Neural crest cell (in vitro differentiated cells): ENCODE results near the gene GEMIN7. TPM values are rescaled to one million over a fixed set of nuclear protein-coding genes. Genes with fewer than 3 reads are reported as not detected.

ENCODE experiments used
- DNase-seq: peaks from one replicate; pipeline ENCODE4 v3.0.0; 2021; ENCODE audit warnings: low read depth, mixed read lengths, low spot score
- H3K27ac Mint-ChIP-seq: one replicate; pipeline ENCODE4 v1.8.0; 2021; ENCODE audit warnings: mild to moderate bottlenecking, mixed read lengths; ENCODE audit not compliant: unreplicated experiment
- H3K27me3 Mint-ChIP-seq: 2 replicates; pipeline ENCODE4 v1.8.0; 2021; ENCODE audit warnings: low read depth, mild to moderate bottlenecking, mixed read lengths
- H3K36me3 Mint-ChIP-seq: 2 replicates; pipeline ENCODE4 v1.8.0; 2021; ENCODE audit warnings: low read depth, mild to moderate bottlenecking, mixed read lengths
- H3K4me1 Mint-ChIP-seq: 2 replicates; pipeline ENCODE4 v1.8.0; 2021; ENCODE audit warnings: mixed read lengths
- H3K4me3 Mint-ChIP-seq: one replicate; pipeline ENCODE4 v1.8.0; 2021; ENCODE audit warnings: mild to moderate bottlenecking, mixed read lengths
- H3K9me3 Mint-ChIP-seq: 2 replicates; pipeline ENCODE4 v1.8.0; 2021; ENCODE audit warnings: mixed read lengths
- CTCF ChIP-seq: fragments of 200-600 bp; sonication (generic); conservative IDR thresholded peaks from 2 replicates; pipeline ENCODE4 v1.5.0; 2021; ENCODE audit warnings: antibody characterized with exemption, mild to moderate bottlenecking
- total RNA-seq: library from RNA; stranded (reverse); gene quantifications from 2 replicates; pipeline ENCODE4 v1.2.1, GENCODE V29; 2021

GEMIN7 gene
- total RNA-seq, 1 donor from 2014 or later: 36.2 TPM

- peaks cover 11% of the 10 kb centered on the region for H3K36me3 Mint-ChIP-seq
- H3K27ac Mint-ChIP-seq: no peak overlapping the region
- TF ChIP-seq CTCF: no peak
- no peak for DNase-seq
- H3K4me1 Mint-ChIP-seq: no peaks in the 10 kb centered on the region
- no peaks in the 10 kb centered on the region for H3K9me3 Mint-ChIP-seq
- H3K4me3 Mint-ChIP-seq: no peak overlapping the region
- no peaks in the 10 kb centered on the region for H3K27me3 Mint-ChIP-seq
These were observed 22.2 kb upstream of the GEMIN7 start for GRCh38 chr19:45056831-45057230.

DNA sequence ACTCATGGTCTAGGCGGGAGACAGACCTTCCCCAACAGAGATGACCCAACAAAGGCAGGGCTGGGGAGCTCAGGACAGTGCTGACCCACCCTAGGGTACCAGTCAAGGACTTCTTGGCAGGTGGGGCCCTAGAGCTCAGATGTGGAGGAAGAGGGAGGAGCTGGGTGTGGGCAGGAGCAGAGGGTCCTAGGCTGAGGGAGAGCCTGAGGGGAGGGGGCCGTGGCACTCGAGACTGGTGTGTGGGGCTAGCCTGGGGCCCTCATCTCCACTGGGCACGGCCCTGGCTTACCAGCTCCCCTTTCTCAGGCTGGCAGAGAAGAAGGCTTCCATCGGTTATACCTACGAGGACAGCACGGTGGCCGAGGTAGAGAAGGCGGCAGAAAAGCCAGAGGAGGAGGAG, 21.6 kb upstream of the GEMIN7 start:
- TF ChIP-seq CTCF: no peak
- no peak for DNase-seq

GRCh38 chr19:45058622-45059159, 20.4 kb upstream of the GEMIN7 start:
- Mint-ChIP-seq H3K27ac (peak overlapping the region; percentile 83), H3K27me3 (no peaks in the 10 kb centered on the region), H3K4me1 (no peaks in the 10 kb centered on the region), H3K36me3 (peaks cover 15% of the 10 kb centered on the region), H3K4me3 (no peak overlapping the region), H3K9me3 (no peaks in the 10 kb centered on the region)
- DNase-seq: no peak
- no peak for TF ChIP-seq CTCF

More for the DNA sequence above, 21.6 kb upstream of the GEMIN7 start:
- no peaks in the 10 kb centered on the region for H3K27me3 Mint-ChIP-seq
- no peak overlapping the region for H3K27ac Mint-ChIP-seq
- peaks cover 11% of the 10 kb centered on the region for H3K36me3 Mint-ChIP-seq
- no peaks in the 10 kb centered on the region for H3K9me3 Mint-ChIP-seq
- no peaks in the 10 kb centered on the region for H3K4me1 Mint-ChIP-seq
- no peak overlapping the region for H3K4me3 Mint-ChIP-seq

DNA sequence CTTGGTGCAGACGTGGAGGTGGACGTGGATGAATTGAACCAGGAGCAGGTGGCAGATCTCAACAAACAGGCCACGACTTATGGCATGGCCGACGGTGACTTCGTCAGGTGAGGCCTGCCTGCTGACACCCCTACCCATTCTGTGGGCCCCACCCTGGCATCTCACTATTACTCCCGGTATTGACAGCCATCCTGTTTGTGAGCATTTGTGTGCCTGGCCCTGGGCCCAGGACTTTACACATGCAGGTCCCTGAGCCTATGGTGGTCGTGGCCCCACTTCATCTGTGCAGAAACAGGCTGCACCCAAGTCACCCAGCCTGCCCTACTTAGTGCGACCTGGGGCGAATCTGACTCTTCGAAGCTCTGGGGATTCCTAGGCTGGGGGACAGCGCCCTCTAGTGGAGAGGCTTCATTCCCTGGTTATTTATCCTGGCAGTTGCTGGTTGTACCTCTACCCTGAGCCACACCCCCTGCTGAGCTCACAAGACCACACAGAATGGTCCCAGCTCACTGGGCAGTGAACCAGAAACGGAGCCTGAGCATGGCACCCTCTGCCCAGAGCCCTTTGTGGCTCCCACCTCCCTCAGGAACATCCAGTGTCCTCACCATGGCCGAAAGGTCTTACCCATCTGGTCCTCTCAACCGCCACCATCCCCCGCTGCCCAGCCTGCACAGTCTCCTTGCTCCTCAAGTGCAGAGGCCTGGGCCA, 19.6 kb upstream of the GEMIN7 start:
- no peaks in the 10 kb centered on the region for H3K27me3 Mint-ChIP-seq
- TF ChIP-seq CTCF: peak; percentile 89
- H3K4me3 Mint-ChIP-seq: no peak overlapping the region
- no peak overlapping the region for H3K27ac Mint-ChIP-seq
- H3K4me1 Mint-ChIP-seq: no peaks in the 10 kb centered on the region
- no peaks in the 10 kb centered on the region for H3K9me3 Mint-ChIP-seq
- peak; percentile 82 for DNase-seq
- peaks cover 15% of the 10 kb centered on the region for H3K36me3 Mint-ChIP-seq

- H3K27me3 Mint-ChIP-seq: no peaks in the 10 kb centered on the region
- H3K4me3 Mint-ChIP-seq: no peak overlapping the region
- H3K36me3 Mint-ChIP-seq: peaks cover 12% of the 10 kb centered on the region
- no peak for DNase-seq
- H3K9me3 Mint-ChIP-seq: no peaks in the 10 kb centered on the region
- no peak overlapping the region for H3K27ac Mint-ChIP-seq
- H3K4me1 Mint-ChIP-seq: no peaks in the 10 kb centered on the region
- no peak for TF ChIP-seq CTCF
These were observed 17.1 kb upstream of the GEMIN7 start for GRCh38 chr19:45061965-45062364.
